OCI-LY3 (cell line): ENCODE results near the gene DAND5.

Source experiments
- CTCF ChIP-seq: fragments of 200-600, 300-600 bp; sonication (generic); IDR thresholded peaks from 2 replicates; pipeline ENCODE4 v1.5.1; 2014; ENCODE audit warnings: antibody characterized with exemption, low read length, low read depth
- EZH2phosphoT487 ChIP-seq: fragments of 200-600 bp; shearing (Covaris generic); IDR thresholded peaks from 2 replicates; pipeline ENCODE4 v1.6.1; 2018; ENCODE audit warnings: antibody characterized with exemption, mixed run types, low read depth

- no peak for TF ChIP-seq CTCF
- TF ChIP-seq EZH2phosphoT487 = no peak
These were observed 50.6 kb downstream of the DAND5 start for GRCh38 chr19:13020002-13020414.
